Astrocyte of the hippocampus (primary cell): ENCODE results near the gene CDH4.

Source experiments
- DNase-seq: peaks from one replicate; pipeline ENCODE4 v3.0.0; 2011; ENCODE audit warnings: low read depth, low spot score

Gene CDH4

DNA sequence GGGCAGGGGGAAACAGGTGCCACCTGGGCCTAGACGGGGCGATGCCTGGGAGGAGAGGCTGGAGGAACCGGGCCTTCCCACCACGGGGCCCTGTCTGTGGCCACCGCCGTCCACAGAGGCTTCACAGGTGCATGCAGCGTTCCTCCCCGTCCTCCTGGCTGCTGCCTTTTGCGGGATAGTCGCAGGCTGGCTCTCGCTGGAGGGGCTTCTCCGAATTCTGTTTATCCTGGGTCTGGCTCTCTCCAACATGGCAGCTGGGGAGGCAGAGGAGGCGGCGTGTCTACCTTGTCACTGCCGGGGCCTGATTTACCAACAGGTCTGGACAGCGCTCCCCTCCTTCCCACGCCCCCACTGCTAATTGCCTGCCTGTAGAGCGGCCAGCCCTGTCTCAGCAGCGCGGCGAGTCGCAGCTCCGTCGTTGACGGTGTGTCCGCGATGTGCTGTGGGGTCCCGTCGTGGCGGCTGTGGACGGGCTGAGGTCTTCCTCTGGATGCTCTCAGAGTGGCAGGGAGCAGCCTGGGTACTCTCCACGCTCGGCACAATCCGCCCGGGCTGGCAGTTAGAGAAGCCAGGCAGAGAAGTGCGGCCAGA is 550.8 kb downstream of the CDH4 start:
- no peak for DNase-seq

DNA sequence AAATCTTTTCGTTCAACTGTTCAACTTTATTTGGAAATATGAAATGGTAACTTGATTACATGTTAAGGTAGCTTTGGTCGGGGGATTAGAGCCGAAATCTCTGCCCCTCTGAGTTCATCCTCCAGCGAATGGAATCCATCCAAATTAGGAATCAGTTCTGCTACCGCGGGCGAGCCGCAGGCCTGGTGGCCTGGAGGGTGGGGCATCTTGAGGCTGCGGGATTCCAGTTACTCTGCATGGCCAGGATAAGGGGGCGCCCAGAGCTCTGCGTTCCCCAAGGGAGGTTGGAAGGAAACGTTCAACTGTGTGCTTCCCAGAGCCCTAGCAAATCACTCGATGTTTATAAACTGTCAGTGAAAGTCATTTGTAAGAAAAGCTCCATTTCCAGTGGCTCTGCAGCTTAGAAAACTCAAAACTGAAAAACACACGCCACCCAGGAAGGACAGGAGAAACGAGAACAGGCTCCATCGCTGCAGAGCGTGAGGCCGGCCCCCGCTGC is 551.4 kb downstream of the CDH4 start:
- no peak for DNase-seq

DNA sequence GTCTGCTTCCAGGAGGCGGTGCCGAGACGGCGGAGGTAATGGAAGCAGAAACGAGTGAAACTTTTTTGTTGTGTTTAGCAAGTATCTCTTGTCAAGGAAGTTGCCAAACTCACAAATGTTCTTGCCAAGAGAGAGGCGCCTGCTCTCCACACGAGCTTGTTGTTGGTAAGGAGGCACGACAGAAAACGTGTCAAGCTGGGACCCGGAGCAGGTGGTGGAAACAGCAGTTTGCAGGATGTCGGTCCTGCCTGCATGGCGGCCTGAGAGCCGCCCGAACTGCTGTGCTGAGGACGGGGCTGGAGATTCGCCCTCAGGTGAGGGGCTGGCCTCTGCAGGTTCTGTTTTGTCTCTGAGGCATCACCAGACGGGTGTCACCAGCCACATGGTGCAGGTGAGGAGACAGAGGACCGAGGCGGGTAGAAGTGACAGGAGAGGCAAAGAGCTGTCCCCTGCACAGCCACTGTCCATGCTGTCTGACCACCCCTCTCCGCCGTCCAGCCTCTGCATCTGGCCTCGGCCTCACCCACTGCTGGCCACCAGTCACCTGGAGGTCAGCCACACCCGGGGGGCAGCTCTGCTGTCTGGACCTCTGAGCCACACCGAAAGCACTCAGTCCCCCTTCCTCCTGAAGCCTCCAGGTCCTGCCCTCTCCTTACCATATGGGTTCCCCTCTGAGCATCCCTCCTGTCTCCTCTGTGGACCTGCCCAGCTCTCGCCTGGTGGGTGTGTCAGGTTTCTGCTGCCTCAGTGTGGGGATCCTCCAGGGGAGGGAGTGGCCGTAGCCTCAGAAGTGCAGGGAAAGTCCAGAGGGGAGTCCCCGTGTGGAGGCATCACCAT is 552.1 kb downstream of the CDH4 start:
- DNase-seq: peak; percentile 47

DNA sequence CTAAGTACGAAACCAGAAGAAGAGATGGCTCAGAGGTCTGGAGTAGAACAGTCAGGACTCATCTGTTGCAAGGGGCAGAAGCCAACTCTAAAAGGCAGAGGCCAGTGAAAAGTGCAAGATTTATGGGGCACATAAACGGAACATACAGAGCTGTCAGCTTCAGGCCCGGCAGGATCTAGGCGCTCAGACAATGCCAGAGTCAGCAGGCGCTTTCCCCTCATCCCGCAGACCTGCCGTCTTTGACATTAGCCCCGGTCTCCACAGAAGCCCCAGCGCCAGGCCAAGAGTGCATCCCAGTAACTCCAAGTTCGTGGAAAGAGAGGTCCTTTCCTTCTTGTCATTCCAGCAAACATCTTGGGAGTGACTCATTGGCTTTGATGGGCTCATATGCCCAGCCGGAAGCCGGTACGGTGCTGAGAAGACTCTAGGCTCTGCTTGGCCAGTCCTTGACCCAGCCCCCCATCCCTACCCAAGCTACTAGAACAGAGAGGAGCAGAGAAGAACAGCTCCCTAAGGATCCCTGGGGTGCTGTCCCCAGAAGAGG is 552.8 kb downstream of the CDH4 start:
- DNase-seq: no peak

DNA sequence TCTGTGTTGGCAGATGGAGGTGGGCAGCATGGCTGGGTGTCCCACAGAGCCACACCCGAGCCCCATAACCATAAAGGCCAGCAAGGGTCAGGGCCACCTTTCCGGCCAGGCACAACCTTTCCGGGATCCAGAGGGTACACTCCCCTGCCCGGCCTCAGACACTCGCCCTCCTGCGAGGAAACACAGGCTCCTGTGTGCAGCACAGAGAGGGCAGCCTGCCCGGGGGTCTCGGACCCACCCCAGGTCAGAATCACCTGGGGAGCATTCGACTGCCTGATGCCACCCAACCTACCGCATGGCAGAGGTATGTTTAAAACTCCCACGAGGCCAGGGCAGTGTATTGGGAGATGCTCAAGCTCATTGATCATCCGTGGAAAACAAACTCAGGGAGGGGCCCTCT is 553.3 kb downstream of the CDH4 start:
- DNase-seq: no peak

DNA sequence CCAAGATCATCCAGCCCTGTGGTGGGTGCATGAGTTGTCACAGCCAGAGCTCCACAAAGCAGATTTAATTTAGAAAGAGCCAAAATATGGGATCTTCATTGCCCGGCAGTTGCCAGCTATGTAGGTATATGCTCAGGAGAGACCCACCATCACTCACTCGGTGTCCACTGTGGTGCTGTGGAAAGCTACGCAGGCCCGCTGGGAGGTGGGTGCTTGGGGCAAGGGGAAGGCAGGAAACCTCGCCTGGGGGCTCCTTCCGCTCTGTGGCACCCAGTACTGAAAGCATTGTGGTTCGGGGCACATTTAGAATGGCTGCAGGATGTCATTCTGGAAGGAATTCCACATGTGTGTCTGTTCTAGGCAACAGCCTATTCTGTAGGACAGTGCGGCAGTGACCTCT is 553.7 kb downstream of the CDH4 start:
- DNase-seq: no peak

DNA sequence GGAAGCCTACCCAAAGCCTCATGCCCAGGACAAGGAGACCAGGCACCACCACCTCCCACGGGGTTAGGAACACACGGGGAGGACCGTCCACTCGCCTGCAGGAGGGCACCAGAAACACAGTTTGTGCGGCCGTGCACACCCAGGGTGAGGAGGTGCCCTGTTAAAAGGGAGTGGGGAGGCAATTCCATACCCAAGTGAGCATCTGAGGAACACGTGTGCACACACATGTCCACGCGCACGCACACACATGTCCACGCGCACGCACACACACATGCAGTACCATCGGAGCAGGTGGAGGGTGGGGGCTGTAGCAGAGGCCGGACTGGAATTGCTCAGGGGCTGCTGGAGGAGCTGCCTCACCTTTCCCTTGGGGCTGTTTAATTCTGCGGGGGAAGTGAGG is 554.3 kb downstream of the CDH4 start:
- DNase-seq: no peak

DNA sequence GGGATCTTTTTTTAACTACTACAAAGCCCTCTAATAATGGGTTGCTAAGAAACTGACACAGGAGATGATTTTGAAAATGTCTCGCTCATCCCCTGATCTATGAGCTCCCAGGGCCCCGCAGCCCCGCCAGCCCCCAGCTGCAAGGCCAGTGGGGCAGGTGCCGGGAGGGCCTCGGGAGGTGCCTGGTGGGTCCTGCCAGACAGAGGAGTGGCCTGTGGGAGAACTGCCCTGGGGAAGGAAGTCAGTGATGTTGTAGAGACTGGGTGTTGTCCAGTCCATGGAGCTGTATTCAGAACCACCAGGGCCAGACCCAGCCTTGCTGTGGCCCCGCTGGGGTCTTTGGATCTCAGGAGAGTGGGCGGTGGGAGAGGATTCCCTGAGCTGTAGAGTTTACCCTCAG is 554.9 kb downstream of the CDH4 start:
- DNase-seq: no peak

DNA sequence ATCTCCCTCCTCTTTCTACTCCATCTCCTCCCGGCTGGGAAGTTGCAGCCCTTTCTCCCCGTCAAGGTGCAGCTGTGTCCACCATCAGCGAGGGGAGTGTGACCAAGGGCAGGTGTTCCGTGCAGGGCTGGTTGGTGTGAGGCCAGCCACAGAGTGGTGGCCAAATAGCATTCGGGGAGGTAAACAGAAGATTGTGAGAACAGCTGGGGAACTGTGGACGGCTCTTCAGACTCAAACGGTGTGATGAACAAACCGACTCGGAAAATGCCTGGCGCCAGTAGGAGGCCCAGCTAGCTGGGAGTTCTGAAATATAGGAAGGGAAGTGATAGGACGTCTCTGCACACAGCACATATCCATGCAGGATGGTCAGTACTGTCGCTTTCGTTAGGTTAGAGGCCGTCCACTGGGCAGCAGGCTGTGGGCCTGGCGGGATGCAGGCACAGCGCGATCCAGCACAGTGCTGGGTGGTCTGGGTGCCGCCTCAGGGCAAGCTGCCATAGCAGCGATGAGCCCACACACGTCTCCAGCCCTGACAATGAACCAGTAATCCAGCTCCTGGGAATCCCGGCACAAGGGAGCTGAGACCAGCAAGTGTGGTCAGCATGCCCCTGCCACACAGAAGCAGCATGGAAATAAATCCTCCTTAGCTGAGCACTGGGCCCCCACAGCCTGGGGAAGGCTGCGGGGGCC is 555.6 kb downstream of the CDH4 start:
- no peak for DNase-seq

DNA sequence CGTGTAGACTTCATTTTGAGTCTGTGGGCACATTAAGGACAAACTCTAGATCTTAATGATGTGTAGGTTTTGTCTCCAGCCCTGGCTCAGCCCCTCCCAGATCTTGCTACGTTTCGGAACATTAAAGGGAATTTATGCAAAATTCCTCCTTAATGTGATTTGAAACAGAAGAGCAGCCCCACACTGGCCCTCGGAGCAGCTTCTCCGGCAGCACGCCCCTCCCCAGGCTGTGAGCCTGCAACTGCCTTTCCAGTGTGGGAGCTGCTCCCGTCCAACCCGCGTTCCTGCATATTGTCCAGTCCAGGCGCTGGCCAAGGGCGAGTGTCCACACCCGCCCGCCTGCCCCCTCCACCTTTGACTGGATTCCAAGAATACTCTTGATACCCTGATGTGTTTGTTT is 556.4 kb downstream of the CDH4 start:
- peak; percentile 38 for DNase-seq

DNA sequence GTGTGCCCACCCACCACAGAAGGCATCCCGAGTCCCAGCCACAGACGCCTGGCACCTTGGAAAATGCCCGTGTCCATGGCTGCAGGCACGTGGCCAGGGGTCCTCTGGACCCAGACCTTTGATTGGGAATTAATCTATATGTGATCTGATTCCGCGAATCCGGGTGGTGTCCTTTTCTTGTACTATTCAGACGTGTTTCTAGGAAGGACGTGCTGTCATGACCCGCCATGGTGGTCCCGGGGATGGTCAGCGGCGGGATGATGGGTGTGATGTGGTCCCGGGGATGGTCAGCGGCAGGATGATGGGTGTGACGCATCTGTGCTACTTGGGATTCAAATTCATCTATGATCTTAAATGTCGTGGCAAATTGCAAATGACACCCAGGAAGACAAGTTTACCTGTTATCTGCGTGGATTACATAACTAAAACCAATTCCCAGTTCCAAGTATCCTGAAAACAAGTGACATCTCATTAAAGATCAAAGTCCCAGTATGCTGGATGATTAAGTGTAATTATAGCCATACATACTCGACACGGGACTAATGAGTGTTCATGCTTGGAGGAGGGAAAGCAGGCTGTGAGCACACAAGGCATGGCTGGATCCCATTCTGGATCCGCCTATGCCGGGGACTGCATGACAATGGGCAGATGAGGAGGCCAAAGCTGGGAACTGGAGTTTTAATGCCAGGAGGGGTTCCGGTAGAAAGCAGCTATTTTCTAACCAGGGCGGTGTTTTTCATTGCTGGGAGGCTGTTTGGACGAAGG is 557.1 kb downstream of the CDH4 start:
- no peak for DNase-seq

DNA sequence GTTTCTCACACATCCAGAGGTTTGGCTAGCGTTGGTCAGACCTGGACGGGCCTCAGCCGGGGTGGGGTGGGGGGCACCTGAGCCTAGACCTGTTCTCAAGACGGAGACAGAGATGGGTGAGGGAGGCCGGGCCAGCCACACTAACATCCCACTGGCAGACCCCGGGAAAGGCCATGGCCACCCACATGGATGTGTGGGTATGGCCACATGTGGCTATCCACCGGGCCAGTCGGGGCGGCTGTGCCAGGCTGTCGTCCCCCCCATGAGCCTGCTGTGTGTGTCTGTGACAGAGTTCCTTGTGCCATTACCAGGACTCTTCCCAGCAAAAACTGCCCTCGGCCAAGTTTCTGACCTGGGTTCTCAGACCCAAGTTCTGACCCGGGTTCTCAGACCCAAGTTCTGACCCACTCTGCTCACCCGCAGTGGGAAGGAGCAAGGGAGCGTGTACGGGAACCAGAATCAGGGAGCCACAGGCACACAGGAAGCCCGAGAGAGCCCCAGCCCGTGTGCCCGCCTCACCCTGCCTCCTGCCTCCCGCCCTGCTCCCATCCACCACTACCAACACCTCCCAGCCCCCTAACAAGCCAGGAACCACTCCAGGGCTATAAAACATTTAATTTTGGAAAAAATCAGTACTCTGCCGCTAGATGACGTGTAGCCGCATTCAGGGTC is 558.1 kb downstream of the CDH4 start:
- DNase-seq: no peak

DNA sequence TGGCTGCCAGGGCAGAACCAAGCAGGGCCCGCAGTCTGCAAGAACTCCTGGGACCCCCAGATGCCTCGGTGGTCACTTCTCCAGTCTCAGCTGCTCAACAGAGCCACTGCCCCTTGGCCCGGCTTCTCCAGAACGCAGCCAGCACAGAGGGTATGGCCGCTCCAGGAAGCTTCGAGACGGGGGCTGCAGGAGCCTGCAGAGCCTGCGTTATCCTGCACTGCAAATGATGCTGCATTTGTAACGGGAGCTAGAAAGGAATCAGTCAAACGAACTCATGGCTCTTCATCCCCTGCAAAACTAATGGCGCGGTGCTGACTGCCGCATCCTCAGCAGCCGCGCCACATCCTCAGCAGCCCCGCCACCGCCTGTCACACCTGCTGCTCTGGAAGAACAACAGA is 558.7 kb downstream of the CDH4 start:
- DNase-seq: no peak

DNA sequence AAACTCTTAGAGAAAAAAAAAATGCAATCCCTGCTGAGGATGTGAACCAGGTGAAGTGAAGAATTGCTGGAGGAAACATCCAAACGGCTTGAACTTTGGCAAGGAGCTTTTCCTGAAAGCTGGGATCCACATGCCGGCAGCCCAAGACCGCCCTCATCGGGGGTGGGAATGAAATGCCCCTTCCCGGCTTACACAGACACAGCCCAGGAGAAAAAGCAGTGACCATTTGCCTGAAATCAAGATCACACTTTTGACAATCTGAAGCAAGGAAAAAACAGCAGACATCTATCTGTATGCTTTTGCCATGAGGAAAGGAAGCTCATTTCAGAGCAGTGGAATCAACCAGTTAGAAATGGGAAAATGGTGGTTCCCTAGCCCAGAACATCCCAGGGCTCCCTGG is 559.1 kb downstream of the CDH4 start:
- no peak for DNase-seq

DNA sequence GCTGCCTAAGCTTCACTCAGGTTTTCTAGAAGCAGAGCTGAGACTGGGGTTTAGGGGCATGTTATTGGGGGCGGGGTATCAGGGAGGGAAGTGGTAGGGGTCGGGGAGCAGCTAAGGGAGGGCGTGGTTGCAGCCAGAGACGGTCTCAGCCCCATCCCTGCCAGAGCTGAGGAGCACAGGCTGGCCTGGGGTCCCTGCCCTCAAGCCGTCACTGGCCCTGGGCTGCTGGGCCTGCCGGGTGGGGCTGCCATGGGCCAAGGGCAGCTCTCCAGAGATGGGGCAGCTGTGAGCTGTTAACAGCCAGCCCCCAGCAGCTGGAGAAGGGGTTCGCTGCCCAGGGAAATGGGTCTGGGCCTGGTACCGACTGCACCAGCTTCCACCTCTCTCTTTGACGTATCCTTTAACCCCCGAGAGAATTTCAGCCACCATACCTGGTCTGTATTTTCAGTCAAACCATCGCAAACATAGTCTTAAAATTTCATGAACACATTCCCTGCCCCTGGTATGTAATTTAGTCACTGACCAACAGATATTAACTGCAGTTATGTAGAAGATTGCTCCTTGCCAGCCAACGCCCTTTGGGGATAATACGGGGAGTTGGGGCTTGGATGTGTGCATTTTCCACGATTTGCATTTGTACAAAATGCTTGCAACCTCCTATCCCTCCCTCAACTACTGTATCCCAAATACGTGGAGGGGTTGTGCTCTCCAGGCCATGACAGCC is 560.2 kb downstream of the CDH4 start:
- DNase-seq: no peak

DNA sequence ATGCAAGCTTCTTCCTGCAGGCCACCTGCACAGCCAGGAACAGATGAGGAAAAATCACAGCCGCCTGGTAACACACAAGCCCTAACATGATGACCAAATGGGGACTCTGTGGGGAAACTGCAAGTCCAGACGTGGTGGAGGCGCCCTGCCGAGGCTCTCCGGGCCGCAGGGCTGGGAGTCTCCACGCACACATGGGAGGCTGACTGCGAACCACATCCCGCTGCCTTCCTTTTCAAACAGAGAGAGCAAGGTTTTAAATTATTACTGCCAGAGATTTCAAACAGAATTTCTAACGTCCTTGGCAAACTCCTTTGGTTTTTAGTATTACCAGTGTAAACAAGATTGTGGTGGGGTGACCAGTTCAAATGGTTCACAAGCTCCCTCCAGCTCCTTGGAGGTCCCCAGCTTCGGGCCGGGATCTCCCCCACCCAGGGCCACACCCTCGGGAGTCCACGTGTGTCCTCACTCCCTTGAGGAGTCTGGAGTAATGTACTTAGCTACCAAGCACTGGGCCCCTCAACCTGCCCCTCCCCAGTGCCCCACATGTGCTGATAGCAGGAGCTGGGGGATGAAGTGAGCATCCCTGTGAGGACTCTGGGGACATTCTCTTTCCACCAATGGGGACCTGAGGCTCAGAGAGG is 560.9 kb downstream of the CDH4 start:
- no peak for DNase-seq

DNA sequence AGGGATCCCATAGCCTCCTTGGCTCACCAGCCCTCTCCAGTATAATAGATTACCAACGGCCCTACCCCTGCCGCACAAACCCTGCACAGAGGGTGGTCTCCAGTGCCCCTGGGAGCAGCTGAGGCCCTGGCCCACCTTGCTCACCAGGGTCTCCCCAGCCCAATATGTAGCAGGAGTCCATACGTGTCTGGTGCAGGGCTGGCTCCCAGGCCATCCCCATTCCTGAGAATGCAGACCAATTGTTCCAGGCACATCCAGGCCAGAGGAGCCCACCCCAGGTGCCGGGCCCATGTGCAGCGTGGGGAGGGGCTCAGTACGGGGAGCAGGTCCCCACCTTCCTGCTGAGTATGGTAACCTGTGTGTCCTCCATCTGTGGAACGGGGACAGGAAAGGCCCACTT is 561.7 kb downstream of the CDH4 start:
- no peak for DNase-seq

DNA sequence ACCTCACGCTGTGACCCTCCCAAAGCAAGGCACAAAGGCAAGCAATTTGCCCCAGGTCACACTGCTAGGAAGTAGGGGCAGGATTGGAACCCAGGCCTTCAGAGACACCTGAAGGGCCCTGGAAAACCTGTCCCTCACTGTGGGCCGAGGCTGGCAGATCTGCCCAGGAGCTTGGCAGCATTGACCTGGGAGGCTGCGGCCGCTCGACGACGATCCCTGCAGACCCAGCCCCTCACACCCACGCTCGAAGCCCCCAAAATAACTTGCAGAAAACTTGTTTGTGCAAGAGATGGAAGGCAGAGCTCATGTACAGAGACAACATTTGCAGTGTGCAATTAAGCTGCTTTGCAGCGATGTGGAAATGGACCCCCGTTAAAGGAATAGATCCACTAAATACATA is 562.2 kb downstream of the CDH4 start:
- DNase-seq: no peak

DNA sequence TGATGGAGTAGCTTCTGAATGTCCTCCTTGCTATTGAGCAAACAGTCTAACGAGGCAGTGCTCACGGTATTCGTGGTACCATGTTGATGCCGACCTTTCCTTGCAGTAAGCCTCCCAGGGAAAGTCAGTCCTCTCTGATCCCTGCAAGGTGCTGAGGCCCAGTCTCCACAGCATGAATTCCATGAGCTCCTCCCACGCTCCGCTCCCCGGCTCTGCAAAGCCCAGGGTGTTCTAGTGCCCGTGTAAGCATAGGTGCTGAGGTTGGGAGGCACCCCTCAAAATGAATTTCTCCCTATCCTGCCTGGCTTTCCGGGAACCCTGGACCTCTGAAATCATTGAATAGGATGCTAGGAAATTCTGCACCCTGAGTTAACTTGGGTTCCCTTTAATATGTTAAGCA is 562.7 kb downstream of the CDH4 start:
- DNase-seq: no peak

DNA sequence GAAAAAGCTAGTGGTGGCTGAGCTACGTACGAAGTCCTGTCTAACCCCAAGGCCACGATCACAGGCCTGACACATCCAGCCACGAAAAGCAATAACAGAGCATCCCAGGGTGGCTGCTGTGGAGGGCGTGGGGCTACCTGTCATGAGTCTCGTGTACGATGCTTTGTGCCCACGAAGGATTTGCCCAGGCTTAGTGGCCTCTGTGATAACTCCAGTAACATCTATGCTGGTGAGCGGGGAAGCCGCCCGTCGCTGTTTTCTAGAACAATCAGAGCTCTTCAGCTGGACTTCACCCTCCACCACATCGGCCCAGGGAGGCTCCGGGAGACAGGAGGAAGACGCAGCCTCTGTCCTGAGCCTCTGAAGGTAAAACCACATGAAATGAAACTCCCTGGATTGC is 563.1 kb downstream of the CDH4 start:
- no peak for DNase-seq
